Measurements from ENCODE around the gene BCAS1.

BCAS1 gene

DNA sequence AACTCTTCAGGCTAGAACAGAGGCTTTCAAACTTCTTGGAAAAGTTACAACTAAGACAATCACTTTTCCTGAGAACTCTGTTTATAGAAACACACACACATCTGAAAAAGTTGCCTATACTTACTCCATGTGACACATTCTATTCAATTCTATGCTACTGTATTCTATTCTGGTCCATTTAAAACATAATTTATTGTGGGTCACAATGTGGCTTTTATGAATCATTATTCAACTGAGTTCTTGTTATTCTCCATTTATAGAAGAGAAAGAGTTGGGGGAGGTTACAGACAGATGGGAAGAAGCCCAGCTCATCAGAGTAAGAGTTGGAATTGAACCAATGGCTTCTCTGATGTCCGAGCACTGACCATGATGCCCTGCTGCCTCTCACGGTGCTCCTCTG, 21.6 kb upstream of the BCAS1 start:
- DNase-seq (ENCODE audit: low spot score in 2 of 2) (no peak), ATAC-seq (no peak)
- no peak overlapping the region for H3K4me3 Mint-ChIP-seq
- H3K4me1 Mint-ChIP-seq, result no peaks in the 10 kb centered on the region
- no peak overlapping the region for H3K27ac Mint-ChIP-seq
- H3K36me3 Mint-ChIP-seq, result no peaks in the 10 kb centered on the region
- no peaks in the 10 kb centered on the region for H3K9me3 Mint-ChIP-seq

DNA sequence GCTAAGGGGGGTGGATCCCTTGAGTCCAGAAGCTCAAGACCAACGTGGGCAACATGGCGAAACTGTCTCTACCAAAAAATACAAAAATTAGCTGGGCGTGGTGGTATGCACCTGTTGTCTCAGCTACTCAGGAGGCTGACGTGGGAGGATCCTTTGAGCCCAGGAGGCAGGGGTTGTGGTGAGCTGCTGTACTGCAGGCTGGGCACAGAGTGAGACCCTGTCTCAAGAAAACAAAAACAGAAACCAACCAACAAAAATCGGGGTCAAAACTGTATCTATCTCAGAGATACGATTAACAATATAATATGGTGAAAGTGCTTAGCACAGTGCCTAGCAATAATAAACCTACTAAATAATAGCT, 20.7 kb upstream of the BCAS1 start:
- ATAC-seq (no peak), DNase-seq (ENCODE audit: low spot score in 2 of 2) (no peak)
- peak overlapping the region; percentile 33 for H3K27ac Mint-ChIP-seq
- H3K4me3 Mint-ChIP-seq, result no peak overlapping the region
- no peaks in the 10 kb centered on the region for H3K9me3 Mint-ChIP-seq
- no peaks in the 10 kb centered on the region for H3K4me1 Mint-ChIP-seq
- H3K36me3 Mint-ChIP-seq, result no peaks in the 10 kb centered on the region

DNA sequence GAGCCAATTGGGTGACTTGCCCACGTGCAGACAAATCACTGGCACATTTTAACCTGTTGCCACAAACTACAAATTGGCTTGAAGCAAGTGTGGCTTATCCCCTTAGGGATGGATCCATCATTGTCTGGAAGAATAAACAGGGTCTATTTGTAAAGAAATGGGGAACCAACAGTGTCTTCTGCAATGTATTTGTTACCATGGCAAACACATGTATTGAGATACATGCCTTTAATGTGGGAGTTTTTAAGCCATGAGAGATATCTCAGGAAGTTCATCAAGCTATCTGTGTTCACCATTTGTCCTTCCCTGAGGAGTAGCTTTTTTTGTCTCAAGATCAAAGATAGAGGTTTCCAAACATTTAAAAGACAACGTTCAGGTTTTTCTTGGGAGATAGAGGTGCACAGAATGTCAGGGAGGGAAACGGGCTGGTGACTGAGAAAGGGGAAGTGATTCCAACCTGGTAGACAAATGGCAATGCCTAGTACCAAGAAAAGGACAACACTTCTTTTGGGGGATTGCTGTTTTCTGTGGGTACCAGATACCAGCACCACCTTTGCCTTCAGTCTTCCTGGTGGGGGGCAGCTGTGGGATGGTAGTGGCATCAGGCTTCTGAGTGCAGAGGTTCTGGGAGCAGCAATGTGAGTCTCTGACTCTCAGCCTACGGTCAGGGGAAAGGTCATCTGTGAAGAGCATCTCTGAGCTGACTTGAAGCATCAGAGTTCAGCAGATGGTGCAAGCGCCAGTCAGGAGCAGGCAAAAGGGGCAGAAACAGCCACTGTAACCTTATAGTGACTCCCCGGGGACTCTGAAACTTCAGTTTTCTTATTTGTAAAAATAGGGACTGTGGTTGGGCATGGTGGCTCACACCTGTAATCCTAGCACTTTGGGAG, 20.1 kb upstream of the BCAS1 start:
- Mint-ChIP-seq H3K4me1 (no peaks in the 10 kb centered on the region), H3K36me3 (no peaks in the 10 kb centered on the region), H3K9me3 (no peaks in the 10 kb centered on the region), H3K4me3 (no peak overlapping the region), H3K27ac (peak overlapping the region; percentile 33)
- DNase-seq (ENCODE audit: low spot score in 2 of 2) (no peak), ATAC-seq (no peak)

DNA sequence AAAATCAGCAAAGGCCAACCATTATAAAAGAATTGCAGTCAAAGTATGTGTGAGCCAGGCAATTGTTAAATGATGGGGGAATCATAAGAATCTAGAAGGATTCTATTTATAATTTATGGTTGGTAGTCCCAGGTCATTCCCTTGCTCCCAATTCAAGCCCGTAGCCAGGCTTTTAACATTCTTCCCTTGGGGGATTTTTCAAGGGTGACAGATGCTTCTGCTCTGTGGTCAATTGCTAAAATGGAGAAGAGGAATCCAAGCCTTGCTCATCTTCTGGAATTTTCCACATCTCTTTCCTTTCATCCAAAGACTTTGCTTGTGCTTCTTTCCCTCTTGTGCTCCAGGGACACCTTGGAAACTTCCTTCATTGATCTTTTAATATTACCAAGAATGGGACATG, 18.0 kb upstream of the BCAS1 start:
- DNase-seq (ENCODE audit: low spot score in 2 of 2), result no peak
- no peaks in the 10 kb centered on the region for H3K9me3 Mint-ChIP-seq
- no peaks in the 10 kb centered on the region for H3K36me3 Mint-ChIP-seq
- no peaks in the 10 kb centered on the region for H3K4me1 Mint-ChIP-seq
- H3K4me3 Mint-ChIP-seq, result no peak overlapping the region
- peak overlapping the region; percentile 43 for H3K27ac Mint-ChIP-seq
- no peak for ATAC-seq

DNA sequence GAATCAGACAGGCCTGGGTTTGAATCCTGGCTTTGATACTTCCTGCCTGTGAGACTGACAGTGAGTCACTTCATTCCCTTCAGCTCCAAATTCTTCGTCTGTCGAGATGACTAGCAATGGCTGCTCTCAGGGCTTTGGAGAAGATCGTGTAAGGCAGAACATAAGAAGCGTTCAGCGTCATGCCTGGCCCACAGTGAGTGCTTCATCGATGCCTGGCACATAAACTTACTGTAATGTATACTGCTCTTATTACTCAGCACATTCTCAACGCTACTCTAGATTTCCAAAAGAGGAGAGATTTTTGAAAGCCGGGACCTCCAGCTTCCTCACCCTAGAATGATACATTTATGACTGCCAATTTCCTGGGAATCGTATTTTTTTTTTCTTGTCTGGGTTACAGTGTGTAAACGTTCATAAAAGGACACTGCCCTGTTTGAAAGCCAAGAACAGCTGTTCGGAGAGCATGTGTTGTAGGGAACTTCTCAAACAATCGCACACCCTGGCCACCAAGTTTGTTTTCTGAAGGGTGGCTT, 16.2 kb upstream of the BCAS1 start:
- Mint-ChIP-seq H3K9me3 (no peaks in the 10 kb centered on the region), H3K4me3 (no peak overlapping the region), H3K27ac (no peak overlapping the region), H3K4me1 (no peaks in the 10 kb centered on the region), H3K36me3 (no peaks in the 10 kb centered on the region)
- DNase-seq (ENCODE audit: low spot score in 2 of 2) (no peak), ATAC-seq (no peak)

DNA sequence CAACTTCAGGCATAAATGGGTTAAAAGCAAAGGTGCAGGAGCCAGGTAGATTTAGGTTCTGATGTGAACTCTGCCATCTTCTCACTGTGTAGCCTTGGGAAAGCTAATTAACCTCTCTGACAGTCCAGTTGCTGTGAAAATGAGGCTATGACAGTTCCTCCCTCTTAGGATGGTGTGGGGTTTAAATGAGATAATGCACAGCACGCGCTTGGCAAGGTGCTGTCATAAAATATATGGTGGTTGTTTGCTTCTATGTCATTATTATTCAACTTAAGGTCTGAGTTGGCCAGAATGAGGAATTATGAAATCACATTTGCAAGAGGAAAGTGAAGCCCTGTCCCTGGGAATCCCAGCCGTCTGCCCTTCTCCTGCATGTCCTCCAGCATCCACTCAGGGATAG, 15.5 kb upstream of the BCAS1 start:
- Mint-ChIP-seq H3K27ac (no peak overlapping the region), H3K9me3 (no peaks in the 10 kb centered on the region), H3K4me3 (no peak overlapping the region), H3K36me3 (no peaks in the 10 kb centered on the region), H3K4me1 (no peaks in the 10 kb centered on the region)
- ATAC-seq, result no peak
- DNase-seq (ENCODE audit: low spot score in 2 of 2), result no peak

DNA sequence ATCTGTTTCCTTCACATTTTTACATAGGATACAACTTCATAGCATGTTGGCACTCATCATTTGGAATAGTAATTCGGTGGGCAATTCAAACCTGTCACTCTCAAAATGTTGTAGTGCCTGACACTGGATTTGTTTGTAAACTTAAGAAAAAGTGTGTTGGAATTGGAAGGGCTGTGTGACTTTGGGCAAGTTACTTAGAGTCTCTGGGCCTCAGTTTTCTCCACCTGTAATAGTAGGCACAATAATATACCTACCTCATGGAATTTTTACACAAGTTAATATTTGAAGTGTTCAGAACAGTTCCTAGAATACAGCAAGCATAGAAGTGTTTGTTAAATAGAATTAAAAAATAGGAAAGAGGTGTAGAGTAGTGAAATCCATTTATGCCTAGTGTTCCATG, 15.0 kb upstream of the BCAS1 start:
- no peaks in the 10 kb centered on the region for H3K36me3 Mint-ChIP-seq
- no peak for DNase-seq (ENCODE audit: low spot score in 2 of 2)
- no peaks in the 10 kb centered on the region for H3K9me3 Mint-ChIP-seq
- ATAC-seq, result no peak
- H3K27ac Mint-ChIP-seq, result no peak overlapping the region
- H3K4me1 Mint-ChIP-seq, result no peaks in the 10 kb centered on the region
- H3K4me3 Mint-ChIP-seq, result no peak overlapping the region

DNA sequence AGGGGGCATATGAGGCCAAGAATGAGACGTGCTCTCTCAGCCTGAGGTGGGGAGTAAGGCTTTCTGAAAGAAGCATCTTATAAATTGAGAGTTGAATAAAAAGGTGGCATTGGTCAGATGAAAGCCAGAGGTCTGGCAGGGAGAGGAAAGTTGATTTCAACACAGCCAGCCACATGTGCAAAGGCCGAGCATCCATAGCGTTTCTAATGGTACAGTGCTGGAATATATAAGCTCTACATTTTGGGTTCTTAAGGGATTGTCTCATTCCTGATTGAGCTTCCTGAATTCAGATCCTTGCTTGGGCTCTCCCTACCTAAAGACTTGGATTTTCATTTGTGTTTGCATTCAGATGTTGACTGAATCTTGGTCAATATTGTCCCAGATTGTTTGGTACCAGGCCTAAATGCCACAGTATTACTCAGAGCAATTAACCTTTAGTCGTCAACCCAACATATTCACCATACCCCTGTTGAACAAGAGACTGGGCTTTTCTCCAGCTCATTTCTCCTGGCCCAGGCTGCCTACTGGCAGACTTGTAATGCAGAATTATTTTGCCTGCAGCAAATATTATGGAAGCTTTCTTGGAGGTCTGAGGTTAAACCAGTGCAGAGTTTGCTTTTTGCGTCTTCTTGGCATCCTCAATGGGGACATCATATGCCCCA, 14.5 kb upstream of the BCAS1 start:
- Mint-ChIP-seq H3K4me3 (no peak overlapping the region), H3K4me1 (no peaks in the 10 kb centered on the region), H3K9me3 (no peaks in the 10 kb centered on the region), H3K36me3 (no peaks in the 10 kb centered on the region), H3K27ac (no peak overlapping the region)
- DNase-seq (ENCODE audit: low spot score in 2 of 2) (no peak), ATAC-seq (no peak)

DNA sequence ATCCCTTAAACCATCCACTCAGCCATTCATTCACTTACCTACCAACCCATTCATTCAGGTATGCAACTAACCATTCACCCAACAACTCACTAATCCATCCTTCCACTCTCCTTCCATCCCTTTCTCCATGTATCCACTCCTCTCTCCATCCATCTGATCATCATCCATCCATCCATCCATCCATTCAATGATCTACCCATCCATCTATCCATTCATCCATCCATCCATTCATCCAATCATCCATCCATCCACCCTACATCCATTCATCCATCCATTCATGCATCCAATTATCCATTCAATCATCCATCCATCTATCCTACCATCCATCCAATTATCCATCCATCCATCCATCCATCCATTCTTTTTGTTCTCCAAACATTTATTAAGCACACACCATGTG, 13.8 kb upstream of the BCAS1 start:
- no peak overlapping the region for H3K27ac Mint-ChIP-seq
- H3K4me3 Mint-ChIP-seq, result no peak overlapping the region
- no peaks in the 10 kb centered on the region for H3K36me3 Mint-ChIP-seq
- no peak for ATAC-seq
- no peak for DNase-seq (ENCODE audit: low spot score in 2 of 2)
- H3K4me1 Mint-ChIP-seq, result peaks cover under 1% of the 10 kb centered on the region
- H3K9me3 Mint-ChIP-seq, result no peaks in the 10 kb centered on the region

DNA sequence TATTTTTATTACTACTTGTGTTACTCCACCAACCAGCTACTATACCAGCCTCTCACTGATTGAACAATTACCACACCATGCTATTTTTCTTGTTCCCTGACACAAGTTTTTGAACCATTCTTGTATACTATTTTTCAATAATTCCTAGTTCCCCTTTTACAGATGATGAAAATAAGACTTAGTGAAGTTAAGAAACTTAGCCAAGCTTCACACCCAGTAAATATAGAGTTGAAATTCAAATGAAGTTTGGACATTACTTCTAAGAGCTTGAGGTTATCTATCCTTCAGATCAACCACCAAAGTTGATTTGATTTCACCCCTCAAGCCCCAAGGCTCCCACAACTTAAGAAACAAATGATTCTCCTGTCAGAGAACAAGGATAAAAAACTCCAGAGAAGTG, 13.1 kb upstream of the BCAS1 start:
- no peak overlapping the region for H3K27ac Mint-ChIP-seq
- no peak for ATAC-seq
- H3K36me3 Mint-ChIP-seq, result no peaks in the 10 kb centered on the region
- H3K4me3 Mint-ChIP-seq, result no peak overlapping the region
- no peak for DNase-seq (ENCODE audit: low spot score in 2 of 2)
- peaks cover 8% of the 10 kb centered on the region for H3K4me1 Mint-ChIP-seq
- H3K9me3 Mint-ChIP-seq, result no peaks in the 10 kb centered on the region

DNA sequence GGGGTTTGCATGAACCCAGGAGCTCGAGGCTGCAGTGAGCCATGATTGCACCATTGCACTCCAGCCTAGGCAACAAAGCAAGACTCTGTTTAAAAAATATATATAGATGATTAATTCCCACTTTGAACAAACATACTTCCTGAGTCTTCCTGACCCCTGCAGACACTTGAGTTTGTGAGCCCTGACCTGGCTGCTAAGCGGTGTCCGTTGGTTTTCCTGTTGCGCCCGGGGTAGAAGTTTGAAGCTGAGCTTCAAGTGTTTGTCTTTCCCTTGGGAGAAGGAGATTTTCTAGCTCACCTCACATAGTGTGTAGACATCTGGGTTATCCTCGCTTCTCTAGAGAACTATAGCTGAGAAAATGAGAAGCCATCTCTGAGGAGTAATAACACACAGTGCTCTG, 11.7 kb upstream of the BCAS1 start:
- H3K4me3 Mint-ChIP-seq, result no peak overlapping the region

DNA sequence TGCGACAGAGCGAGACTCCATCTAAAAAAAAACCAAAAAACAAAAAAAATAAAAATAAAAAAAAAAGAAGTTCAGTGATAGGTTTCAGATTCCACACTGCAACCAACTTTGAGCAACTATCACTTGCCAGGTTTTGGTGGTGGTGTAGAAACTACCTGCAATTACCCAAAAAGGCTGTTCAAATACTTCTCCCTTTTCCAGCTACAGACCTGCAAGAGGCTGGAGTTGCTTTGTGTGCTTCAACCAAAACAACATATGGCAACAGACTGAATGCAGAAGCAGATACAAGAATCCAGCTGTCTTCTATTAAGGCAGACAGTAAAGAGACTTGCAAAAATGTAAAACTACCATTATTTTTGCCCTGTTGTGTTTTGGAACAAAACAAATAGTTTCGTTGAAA, 9.3 kb upstream of the BCAS1 start:
- Mint-ChIP-seq H3K4me3 (no peak overlapping the region), H3K4me1 (peaks cover 25% of the 10 kb centered on the region)

More for the DNA sequence above, 11.7 kb upstream of the BCAS1 start:
- DNase-seq (ENCODE audit: low spot score in 2 of 2) (no peak), ATAC-seq (no peak)
- H3K27ac Mint-ChIP-seq, result no peak overlapping the region
- H3K9me3 Mint-ChIP-seq, result no peaks in the 10 kb centered on the region
- H3K4me1 Mint-ChIP-seq, result peaks cover 21% of the 10 kb centered on the region
- H3K36me3 Mint-ChIP-seq, result no peaks in the 10 kb centered on the region

DNA sequence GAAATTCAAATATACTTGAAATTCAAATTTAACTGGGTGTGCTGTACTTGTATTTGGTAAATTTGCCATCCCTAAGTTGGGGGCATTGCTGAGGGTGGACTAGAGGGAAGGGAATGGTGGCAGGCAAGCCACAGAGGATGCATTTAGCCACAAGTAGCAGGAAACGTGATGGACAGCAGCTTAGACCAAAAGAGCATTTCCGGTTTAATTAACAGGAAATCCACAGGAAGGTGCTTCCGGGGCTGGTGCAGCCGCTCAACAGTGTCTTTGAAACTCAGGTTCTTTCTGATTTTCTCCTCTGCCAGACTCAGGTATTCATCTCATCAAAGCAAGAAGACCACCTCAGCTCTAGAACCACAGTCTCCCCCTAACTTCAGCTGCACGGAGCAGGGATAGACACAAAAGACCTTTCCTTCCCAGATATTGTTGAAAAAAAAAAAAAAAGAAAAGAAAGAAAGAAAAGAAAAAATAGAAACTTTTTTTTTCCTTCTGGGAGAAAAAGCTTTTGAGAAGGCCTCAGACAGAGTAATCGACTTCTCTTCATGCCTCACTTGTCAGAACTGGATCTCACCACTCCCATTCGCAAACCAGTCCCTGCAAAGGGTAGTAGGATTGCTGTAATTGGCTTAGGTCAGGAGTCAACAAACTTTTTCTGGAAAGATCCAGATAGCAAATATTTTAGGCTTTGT, 8.0 kb upstream of the BCAS1 start:
- Mint-ChIP-seq H3K4me1 (peaks cover 25% of the 10 kb centered on the region), H3K9me3 (no peaks in the 10 kb centered on the region), H3K4me3 (peak overlapping the region; percentile 46), H3K27ac (peak overlapping the region; percentile 76), H3K36me3 (no peaks in the 10 kb centered on the region)
- peak; percentile 47 for ATAC-seq
- DNase-seq (ENCODE audit: low spot score in 2 of 2), result no peak

More for the DNA sequence above, 9.3 kb upstream of the BCAS1 start:
- no peak for DNase-seq (ENCODE audit: low spot score in 2 of 2)
- H3K27ac Mint-ChIP-seq, result no peak overlapping the region
- no peaks in the 10 kb centered on the region for H3K36me3 Mint-ChIP-seq
- H3K9me3 Mint-ChIP-seq, result no peaks in the 10 kb centered on the region
- no peak for ATAC-seq

DNA sequence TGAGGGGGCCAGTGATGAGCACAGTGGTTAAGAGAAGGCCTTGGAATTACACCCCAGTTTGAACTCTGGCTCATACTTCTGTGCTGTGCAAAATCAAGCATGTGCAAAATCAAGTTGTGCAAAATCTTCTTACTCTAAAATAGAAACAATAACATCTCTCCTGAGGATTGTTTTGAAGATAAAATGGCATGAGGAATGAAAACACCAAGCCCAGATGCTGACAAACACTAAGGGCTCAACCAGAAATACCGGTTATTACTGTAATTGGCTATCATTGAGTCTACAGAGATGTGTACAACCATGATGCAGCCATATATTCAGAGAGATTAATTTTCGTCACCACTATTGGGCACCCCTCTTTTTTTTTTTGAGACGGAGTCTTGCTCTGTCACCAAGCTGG, 5.9 kb upstream of the BCAS1 start:
- no peaks in the 10 kb centered on the region for H3K36me3 Mint-ChIP-seq
- H3K9me3 Mint-ChIP-seq, result no peaks in the 10 kb centered on the region
- DNase-seq (ENCODE audit: low spot score in 2 of 2) (no peak), ATAC-seq (no peak)
- no peak overlapping the region for H3K4me3 Mint-ChIP-seq
- H3K27ac Mint-ChIP-seq, result no peak overlapping the region
- H3K4me1 Mint-ChIP-seq, result peaks cover 25% of the 10 kb centered on the region

DNA sequence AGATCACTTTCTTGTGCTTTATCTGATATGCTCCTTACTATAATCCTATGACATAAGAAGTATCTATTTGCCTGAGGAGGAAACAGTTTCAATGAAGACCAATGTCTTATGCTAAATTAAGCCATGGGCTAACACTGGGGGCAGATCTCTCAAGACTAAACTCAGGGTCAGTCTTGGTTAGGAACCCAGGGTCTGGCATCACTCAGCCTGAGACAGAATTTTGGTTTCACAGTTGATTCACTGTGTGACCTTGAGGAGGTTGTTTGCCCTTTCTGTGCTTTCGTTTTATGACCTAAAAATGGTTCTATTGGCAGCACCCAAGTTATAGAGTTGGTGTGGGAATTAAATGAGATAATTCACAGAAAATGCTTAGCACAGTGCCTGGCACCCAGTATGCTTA, 4.9 kb upstream of the BCAS1 start:
- H3K4me1 Mint-ChIP-seq, result peaks cover 25% of the 10 kb centered on the region
- no peak overlapping the region for H3K4me3 Mint-ChIP-seq
- no peaks in the 10 kb centered on the region for H3K9me3 Mint-ChIP-seq
- no peak for ATAC-seq
- DNase-seq (ENCODE audit: low spot score in 2 of 2), result no peak
- H3K27ac Mint-ChIP-seq, result no peak overlapping the region
- no peaks in the 10 kb centered on the region for H3K36me3 Mint-ChIP-seq
